HG03521 (cell line): Measurements from ENCODE around the gene BCL7B.
"Not testable (repeated sequence)": the region's sequence is repeated elsewhere in the genome, so short reads cannot be mapped to it uniquely, and the experiment has no call there.

Experiments used
- ATAC-seq: cut with Tn5 transposase; IDR thresholded peaks from one replicate; pipeline ENCODE4 v1.9.1; 2021; ENCODE audit warnings: mild to moderate bottlenecking, moderate library complexity; ENCODE audit not compliant: unreplicated experiment

BCL7B gene

DNA sequence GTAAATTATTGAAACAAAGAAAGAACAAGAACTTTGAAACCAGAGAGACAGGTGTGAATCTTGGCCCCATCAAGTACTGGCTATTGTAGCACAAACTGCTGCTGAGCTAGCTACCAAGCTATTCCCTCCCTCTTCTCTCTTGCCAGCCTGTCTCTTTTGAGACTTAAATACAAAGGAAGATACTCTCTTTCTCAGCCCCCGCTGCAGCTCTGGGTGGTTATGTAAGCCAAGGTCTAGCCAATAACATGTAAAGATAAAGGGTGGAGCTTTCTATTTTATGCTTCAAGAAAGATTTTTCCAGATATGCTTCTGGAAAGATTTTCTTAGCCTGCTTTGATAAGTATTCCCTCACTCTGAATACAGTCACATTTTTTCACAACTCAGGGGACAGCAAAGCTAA is 52.6 kb downstream of the BCL7B start:
- no peak for ATAC-seq

DNA sequence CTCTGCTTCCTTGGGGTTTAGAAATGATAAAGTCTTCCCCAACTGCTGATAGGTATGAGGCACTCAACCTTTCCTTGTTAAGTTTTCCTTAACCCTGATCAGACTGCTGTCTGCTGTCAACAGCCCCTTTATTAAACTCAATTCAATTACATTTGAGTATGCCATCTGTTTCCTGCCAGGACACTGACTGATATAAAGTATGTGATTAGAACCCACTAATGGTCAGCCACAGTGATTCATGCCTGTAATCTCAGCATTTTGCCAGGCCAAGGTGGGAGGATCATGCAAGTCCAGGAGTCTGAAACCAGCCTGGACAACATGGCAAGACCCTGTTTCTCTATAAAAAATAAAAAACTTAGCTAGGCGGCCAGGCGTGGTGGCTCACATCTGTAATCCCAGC is 53.5 kb downstream of the BCL7B start:
- no peak for ATAC-seq

DNA sequence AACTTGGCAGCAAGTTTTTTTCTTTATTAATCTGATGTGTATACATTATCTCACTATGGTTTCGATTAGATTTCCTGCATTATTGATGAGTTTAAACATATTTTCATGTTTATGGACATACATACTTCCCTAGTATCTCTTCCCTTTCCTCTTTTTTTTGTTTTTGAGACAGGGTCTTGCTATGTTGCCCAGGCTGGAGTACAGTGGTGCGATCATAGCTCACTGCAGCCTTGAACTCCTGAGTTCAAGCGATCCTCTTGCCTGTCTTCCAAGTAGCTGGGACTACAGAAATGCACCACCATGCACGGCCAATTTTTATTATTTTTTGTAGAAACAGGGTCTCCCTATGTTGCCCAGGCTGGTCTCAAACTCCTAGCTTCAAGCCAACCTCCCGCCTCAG is 54.3 kb downstream of the BCL7B start:
- no peak for ATAC-seq

- ATAC-seq: no peak
Measured at GRCh38 chr7:73496626-73497025, 60.9 kb downstream of the BCL7B start.

- not testable (repeated sequence) for ATAC-seq
Measured at GRCh38 chr7:73495507-73495906, 62.0 kb downstream of the BCL7B start.

DNA sequence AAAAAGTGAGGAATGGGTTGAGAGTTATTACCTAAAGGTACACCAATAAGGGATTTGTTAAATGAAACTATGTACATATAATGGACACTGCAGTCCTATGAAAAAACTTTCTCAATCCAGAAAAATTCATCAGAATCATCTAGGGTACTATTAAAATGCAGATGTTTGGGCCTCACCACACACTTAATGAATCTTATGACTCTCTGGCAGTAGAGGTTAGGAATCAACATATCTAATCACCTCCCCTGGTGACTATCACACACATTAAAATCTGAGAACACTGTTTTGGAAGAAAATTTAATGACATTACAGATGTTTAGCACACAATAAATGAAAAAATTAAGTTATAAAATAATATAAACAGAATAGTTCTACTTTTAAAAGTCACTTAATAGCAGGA is 67.5 kb downstream of the BCL7B start:
- ATAC-seq: no peak

DNA sequence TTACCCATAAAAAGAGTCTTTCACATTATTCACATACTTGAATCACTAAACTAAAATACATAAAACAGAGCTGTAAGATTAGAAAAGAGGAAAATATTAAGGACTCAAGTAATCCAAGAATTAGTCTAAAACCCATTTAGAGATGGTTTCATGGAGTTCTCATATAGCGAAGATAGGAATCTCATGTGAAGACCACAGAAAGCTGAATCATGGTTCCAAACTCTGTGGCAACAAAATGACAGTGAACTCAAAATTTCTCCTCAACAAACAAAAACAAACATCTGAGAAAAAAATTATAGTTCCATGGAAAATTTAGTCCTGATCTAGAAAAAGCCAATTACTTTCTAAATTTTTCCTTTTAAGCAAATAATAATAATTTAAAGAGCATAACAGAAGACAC is 70.0 kb downstream of the BCL7B start:
- ATAC-seq: no peak
